ENCODE data around the gene SALL2.
"Not testable (repeated sequence)": the region's sequence is repeated elsewhere in the genome, so short reads cannot be mapped to it uniquely, and the experiment has no call there.

The SALL2 gene

DNA sequence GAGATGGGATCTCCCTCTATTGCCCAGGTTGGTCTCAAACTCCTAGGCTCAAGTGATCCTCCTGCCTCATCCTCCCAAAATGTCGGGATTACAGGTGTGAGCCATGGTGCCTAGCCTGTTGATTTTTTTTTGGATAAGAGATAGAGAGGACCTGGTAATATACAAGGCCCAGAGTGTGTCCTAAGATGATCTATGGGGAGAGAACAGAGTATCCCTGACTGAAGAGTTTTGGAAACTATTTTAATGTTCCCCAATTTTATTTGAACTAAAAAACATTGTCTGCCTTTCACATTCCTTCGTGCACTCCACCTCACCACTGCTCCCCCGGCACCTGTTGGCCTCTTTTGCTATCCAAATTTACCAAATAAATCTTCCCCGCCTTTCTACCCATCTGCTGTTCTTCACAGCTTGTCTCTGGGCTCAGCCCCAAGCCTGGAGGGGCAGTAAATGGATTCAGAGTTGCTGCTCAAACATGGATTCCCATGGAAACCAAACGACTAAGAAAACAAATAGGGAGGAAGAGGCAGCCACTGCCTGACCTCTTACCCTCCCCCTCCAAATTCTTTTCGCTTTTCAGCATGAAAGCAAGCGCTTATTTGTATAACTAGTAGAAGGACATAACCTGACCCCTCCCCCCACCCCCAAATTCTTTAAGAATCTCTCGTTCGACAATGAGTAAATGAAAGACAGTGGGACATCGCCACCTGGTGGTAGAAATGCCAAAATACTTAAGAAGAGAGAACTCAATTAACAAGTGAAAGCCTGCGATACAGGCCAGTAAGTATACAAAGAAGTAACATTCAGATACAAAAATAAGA lies 31.1 kb upstream of the SALL2 start:
- TF ChIP-seq, protein P1, sequence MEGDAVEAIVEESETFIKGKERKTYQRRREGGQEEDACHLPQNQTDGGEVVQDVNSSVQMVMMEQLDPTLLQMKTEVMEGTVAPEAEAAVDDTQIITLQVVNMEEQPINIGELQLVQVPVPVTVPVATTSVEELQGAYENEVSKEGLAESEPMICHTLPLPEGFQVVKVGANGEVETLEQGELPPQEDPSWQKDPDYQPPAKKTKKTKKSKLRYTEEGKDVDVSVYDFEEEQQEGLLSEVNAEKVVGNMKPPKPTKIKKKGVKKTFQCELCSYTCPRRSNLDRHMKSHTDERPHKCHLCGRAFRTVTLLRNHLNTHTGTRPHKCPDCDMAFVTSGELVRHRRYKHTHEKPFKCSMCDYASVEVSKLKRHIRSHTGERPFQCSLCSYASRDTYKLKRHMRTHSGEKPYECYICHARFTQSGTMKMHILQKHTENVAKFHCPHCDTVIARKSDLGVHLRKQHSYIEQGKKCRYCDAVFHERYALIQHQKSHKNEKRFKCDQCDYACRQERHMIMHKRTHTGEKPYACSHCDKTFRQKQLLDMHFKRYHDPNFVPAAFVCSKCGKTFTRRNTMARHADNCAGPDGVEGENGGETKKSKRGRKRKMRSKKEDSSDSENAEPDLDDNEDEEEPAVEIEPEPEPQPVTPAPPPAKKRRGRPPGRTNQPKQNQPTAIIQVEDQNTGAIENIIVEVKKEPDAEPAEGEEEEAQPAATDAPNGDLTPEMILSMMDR (IDR thresholded peaks at IDR 0.05; ENCODE audit: borderline replicate concordance, extremely low read depth, low read length, poor library complexity, severe bottlenecking), result peak; percentile 86
- no peak for TF ChIP-seq EZH2 (IDR thresholded peaks at IDR 0.05; ENCODE audit: borderline replicate concordance, low read depth, low read length, severe bottlenecking)
- Histone ChIP-seq H3K4me1 (ENCODE audit: insufficient read depth, low read length) (peaks cover 7% of the 10 kb centered on the region), H3K36me3 (ENCODE audit: insufficient read depth, low read length) (no peaks in the 10 kb centered on the region), H3K27me3 (ENCODE audit: insufficient read depth, low read length, poor library complexity) (no peaks in the 10 kb centered on the region), H3K9ac (ENCODE audit: low read depth, low read length) (peak overlapping the region; percentile 35), H3K27ac (ENCODE audit: low read length) (peak overlapping the region; percentile 53; the same call in 1 of the 2 replicates), H4K20me1 (ENCODE audit: insufficient read depth, low read length) (no peaks in the 10 kb centered on the region), H3K4me2 (ENCODE audit: insufficient read depth, low read length) (peak overlapping the region; percentile 67), H3K4me3 (ENCODE audit: low read depth in 1 of 2, low read length in 2 of 2) (peak overlapping the region in 1 of 2 experiments; percentile 49; a peak in 2 of 4 replicates), H3K9me3 (ENCODE audit: insufficient read depth, low read length, severe bottlenecking) (no peaks in the 10 kb centered on the region), H3K79me2 (ENCODE audit: insufficient read depth, low read length) (no peaks in the 10 kb centered on the region), H2AFZ (ENCODE audit: low read depth, low read length) (peak overlapping the region; percentile 92)
- peak; percentile 80 for DNase-seq
- peak; percentile 90 for ATAC-seq (ENCODE audit: insufficient read depth, low read depth)

DNA sequence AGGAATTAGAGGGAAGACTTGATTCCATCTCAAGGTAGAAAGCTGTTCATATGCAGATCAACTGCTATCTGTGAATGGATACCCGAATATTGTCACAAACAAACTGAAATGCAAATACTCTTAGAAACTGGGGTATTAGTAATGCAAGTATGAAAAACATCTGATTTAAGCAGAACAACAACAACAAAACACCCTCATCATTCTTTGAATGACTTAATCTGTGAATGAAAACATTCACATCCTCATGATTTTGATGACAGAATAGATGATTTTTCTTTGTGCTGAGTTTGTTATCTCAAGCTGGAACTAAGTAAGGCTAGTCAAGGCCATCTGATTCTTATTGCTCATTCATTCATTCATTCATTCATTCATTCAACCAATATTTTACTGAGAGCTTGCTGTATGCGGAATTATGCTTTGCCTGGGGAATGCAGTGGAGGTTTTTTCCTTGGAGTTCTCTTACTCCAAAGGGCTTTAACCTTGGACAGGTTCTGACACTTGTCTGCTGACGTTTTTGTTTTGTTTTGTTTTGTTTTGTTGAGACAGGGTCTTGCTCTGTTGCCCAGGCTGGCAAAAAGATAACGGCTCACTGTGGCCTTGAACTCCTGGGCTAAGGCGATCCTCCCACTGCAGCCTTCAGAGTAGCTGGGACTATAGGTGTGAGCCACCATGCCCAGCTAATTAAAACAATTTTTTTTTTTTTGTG lies 30.4 kb upstream of the SALL2 start:
- H3K4me3 ChIP-seq (ENCODE audit: low read depth in 1 of 2, low read length in 2 of 2), result no peak overlapping the region
- no peaks in the 10 kb centered on the region for H4K20me1 ChIP-seq (ENCODE audit: insufficient read depth, low read length)
- H3K79me2 ChIP-seq (ENCODE audit: insufficient read depth, low read length), result no peaks in the 10 kb centered on the region
- no peaks in the 10 kb centered on the region for H3K9me3 ChIP-seq (ENCODE audit: insufficient read depth, low read length, severe bottlenecking)
- 0 out of 2 replicates have a peak overlapping the region, but pooled peaks have one; percentile 58 for H2AFZ ChIP-seq (ENCODE audit: low read depth, low read length)
- no peak for TF ChIP-seq EZH2 (IDR thresholded peaks at IDR 0.05; ENCODE audit: borderline replicate concordance, low read depth, low read length, severe bottlenecking)
- TF ChIP-seq, protein P1 (IDR thresholded peaks at IDR 0.05; ENCODE audit: borderline replicate concordance, extremely low read depth, low read length, poor library complexity, severe bottlenecking), result no peak
- H3K4me1 ChIP-seq (ENCODE audit: insufficient read depth, low read length), result peaks cover 7% of the 10 kb centered on the region
- H3K9ac ChIP-seq (ENCODE audit: low read depth, low read length), result no peak overlapping the region
- H3K36me3 ChIP-seq (ENCODE audit: insufficient read depth, low read length), result no peaks in the 10 kb centered on the region
- 0 out of 3 replicates have a peak, but pooled peaks have one; percentile 8 for ATAC-seq (ENCODE audit: insufficient read depth, low read depth)
- H3K27me3 ChIP-seq (ENCODE audit: insufficient read depth, low read length, poor library complexity), result no peaks in the 10 kb centered on the region
- H3K4me2 ChIP-seq (ENCODE audit: insufficient read depth, low read length), result no peak overlapping the region
- no peak for DNase-seq
- H3K27ac ChIP-seq (ENCODE audit: low read length), result no peak overlapping the region

DNA sequence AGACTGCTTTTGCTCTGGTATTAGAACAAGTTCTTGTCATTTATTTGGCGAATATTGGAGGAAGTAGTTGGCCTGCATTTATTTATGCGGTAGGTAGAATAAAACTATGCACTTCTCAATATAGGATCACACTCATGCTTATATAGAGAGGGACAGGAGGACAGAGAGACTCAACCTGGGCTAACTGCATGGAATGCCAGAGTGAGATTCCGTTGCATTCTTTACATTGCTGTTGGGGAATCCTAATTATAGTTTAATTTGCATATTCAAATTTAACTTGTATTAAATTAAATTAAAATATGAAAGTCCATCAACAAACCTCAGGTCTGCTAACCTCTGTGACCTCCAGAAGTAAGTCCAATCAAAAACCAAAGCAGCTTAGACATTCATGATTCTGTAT lies 27.1 kb upstream of the SALL2 start:
- no peak overlapping the region for H3K27ac ChIP-seq (ENCODE audit: low read length)
- no peak overlapping the region for H3K4me3 ChIP-seq (ENCODE audit: low read depth in 1 of 2, low read length in 2 of 2)
- DNase-seq, result no peak
- H3K36me3 ChIP-seq (ENCODE audit: insufficient read depth, low read length), result no peaks in the 10 kb centered on the region
- H4K20me1 ChIP-seq (ENCODE audit: insufficient read depth, low read length), result no peaks in the 10 kb centered on the region
- H3K9me3 ChIP-seq (ENCODE audit: insufficient read depth, low read length, severe bottlenecking), result no peaks in the 10 kb centered on the region
- H3K79me2 ChIP-seq (ENCODE audit: insufficient read depth, low read length), result no peaks in the 10 kb centered on the region
- TF ChIP-seq, protein P1 (IDR thresholded peaks at IDR 0.05; ENCODE audit: borderline replicate concordance, extremely low read depth, low read length, poor library complexity, severe bottlenecking), result no peak
- TF ChIP-seq EZH2 (IDR thresholded peaks at IDR 0.05; ENCODE audit: borderline replicate concordance, low read depth, low read length, severe bottlenecking), result no peak
- H3K9ac ChIP-seq (ENCODE audit: low read depth, low read length), result no peak overlapping the region
- H2AFZ ChIP-seq (ENCODE audit: low read depth, low read length), result no peak overlapping the region
- H3K27me3 ChIP-seq (ENCODE audit: insufficient read depth, low read length, poor library complexity), result no peaks in the 10 kb centered on the region
- no peak for ATAC-seq (ENCODE audit: insufficient read depth, low read depth)
- H3K4me1 ChIP-seq (ENCODE audit: insufficient read depth, low read length), result peaks cover 7% of the 10 kb centered on the region
- H3K4me2 ChIP-seq (ENCODE audit: insufficient read depth, low read length), result no peak overlapping the region

DNA sequence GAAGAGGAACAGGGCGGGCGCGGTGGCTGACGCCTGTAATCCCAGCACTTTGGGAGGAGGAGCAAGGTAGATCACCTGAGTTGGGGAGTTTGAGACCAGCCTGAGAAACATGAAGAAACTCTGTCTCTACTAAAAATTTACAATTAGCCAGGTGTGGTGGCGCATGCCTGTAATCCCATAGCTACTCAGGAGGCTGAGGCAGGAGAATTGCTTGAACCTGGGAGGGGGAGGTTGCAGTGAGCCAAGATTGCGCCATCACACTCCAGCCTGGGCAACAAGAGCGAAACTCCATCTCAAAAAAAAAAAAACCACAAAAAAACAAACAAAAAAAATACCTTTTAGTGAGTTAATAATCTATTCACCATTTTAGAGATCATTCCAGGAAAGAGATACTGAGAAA lies 18.4 kb upstream of the SALL2 start:
- H3K27ac ChIP-seq (ENCODE audit: low read length); H3K4me3 ChIP-seq (ENCODE audit: low read depth in 1 of 2, low read length in 2 of 2); H3K4me2 ChIP-seq (ENCODE audit: insufficient read depth, low read length); H3K9ac ChIP-seq (ENCODE audit: low read depth, low read length); DNase-seq; H3K27me3 ChIP-seq (ENCODE audit: insufficient read depth, low read length, poor library complexity); H4K20me1 ChIP-seq (ENCODE audit: insufficient read depth, low read length); ATAC-seq (ENCODE audit: insufficient read depth, low read depth); H2AFZ ChIP-seq (ENCODE audit: low read depth, low read length); H3K36me3 ChIP-seq (ENCODE audit: insufficient read depth, low read length); H3K4me1 ChIP-seq (ENCODE audit: insufficient read depth, low read length); H3K9me3 ChIP-seq (ENCODE audit: insufficient read depth, low read length, severe bottlenecking); H3K79me2 ChIP-seq (ENCODE audit: insufficient read depth, low read length): not testable (repeated sequence)
